ENCODE measurements around the gene PDE6G.

Gene PDE6G

GRCh38 chr17:81648013-81648706 lies 8.2 kb downstream of the PDE6G start:
- ATAC-seq, result no peak
- TF ChIP-seq RARB (CRISPR knock-in tag; IDR thresholded peaks at IDR 0.05), result no peak
- TF ChIP-seq PPARA (CRISPR knock-in tag; IDR thresholded peaks at IDR 0.05; ENCODE audit: borderline replicate concordance), result no peak
- no peak for TF ChIP-seq CSDC2 (CRISPR knock-in tag; IDR thresholded peaks at IDR 0.05)
- no peak for TF ChIP-seq SNAI2 (CRISPR knock-in tag; IDR thresholded peaks at IDR 0.05)
- TF ChIP-seq, protein P1, sequence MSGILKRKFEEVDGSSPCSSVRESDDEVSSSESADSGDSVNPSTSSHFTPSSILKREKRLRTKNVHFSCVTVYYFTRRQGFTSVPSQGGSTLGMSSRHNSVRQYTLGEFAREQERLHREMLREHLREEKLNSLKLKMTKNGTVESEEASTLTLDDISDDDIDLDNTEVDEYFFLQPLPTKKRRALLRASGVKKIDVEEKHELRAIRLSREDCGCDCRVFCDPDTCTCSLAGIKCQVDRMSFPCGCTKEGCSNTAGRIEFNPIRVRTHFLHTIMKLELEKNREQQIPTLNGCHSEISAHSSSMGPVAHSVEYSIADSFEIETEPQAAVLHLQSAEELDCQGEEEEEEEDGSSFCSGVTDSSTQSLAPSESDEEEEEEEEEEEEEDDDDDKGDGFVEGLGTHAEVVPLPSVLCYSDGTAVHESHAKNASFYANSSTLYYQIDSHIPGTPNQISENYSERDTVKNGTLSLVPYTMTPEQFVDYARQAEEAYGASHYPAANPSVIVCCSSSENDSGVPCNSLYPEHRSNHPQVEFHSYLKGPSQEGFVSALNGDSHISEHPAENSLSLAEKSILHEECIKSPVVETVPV (CRISPR knock-in tag; IDR thresholded peaks at IDR 0.05), result no peak
- TF ChIP-seq ZFP3 (CRISPR knock-in tag; IDR thresholded peaks at IDR 0.05), result no peak
- no peak for TF ChIP-seq OSR1 (CRISPR knock-in tag; IDR thresholded peaks at IDR 0.05)
- TF ChIP-seq BACH2 (CRISPR knock-in tag; IDR thresholded peaks at IDR 0.05; ENCODE audit: borderline replicate concordance), result no peak
- no peak for TF ChIP-seq ESRRG (CRISPR knock-in tag; IDR thresholded peaks at IDR 0.05)
- no peak for TF ChIP-seq ISL1 (CRISPR knock-in tag; IDR thresholded peaks at IDR 0.05)
- TF ChIP-seq, protein P2, sequence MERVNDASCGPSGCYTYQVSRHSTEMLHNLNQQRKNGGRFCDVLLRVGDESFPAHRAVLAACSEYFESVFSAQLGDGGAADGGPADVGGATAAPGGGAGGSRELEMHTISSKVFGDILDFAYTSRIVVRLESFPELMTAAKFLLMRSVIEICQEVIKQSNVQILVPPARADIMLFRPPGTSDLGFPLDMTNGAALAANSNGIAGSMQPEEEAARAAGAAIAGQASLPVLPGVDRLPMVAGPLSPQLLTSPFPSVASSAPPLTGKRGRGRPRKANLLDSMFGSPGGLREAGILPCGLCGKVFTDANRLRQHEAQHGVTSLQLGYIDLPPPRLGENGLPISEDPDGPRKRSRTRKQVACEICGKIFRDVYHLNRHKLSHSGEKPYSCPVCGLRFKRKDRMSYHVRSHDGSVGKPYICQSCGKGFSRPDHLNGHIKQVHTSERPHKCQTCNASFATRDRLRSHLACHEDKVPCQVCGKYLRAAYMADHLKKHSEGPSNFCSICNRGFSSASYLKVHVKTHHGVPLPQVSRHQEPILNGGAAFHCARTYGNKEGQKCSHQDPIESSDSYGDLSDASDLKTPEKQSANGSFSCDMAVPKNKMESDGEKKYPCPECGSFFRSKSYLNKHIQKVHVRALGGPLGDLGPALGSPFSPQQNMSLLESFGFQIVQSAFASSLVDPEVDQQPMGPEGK (CRISPR knock-in tag; IDR thresholded peaks at IDR 0.05; ENCODE audit: borderline replicate concordance), result no peak
- no peak for TF ChIP-seq ARNTL (CRISPR knock-in tag; IDR thresholded peaks at IDR 0.05; ENCODE audit: borderline replicate concordance, low read depth)
- no peak for TF ChIP-seq ZNF8 (CRISPR knock-in tag; IDR thresholded peaks at IDR 0.05)
- TF ChIP-seq TCF4 (CRISPR knock-in tag; IDR thresholded peaks at IDR 0.05; ENCODE audit: borderline replicate concordance), result no peak

DNA sequence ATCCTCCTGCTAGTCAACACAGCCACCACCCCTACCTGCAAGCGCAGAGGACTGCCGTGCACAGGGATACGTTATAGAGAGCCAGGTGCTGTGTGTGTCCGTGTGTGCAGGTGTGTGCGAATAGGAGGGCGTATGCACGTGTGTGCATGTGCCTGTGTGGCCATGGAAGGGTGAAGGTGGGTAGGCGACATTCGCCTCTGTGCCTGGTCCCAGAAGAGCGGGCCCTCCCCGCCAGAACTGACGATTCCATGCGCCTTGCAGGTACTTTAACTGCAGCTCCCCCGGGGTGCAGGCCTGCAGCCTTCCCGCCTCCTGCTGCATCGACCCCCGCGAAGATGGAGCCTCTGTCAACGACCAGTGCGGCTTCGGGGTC lies 8.7 kb downstream of the PDE6G start:
- no peak for ATAC-seq
- no peak for TF ChIP-seq GLIS3 (CRISPR knock-in tag; IDR thresholded peaks at IDR 0.05)
- TF ChIP-seq ARNTL (CRISPR knock-in tag; IDR thresholded peaks at IDR 0.05; ENCODE audit: borderline replicate concordance, low read depth), result no peak
- no peak for TF ChIP-seq SNAI2 (CRISPR knock-in tag; IDR thresholded peaks at IDR 0.05)
- no peak for TF ChIP-seq ZC3H10 (CRISPR knock-in tag; IDR thresholded peaks at IDR 0.05)
- no peak for TF ChIP-seq OSR1 (CRISPR knock-in tag; IDR thresholded peaks at IDR 0.05)
- TF ChIP-seq CREB5 (CRISPR knock-in tag; IDR thresholded peaks at IDR 0.05; ENCODE audit: low read depth), result no peak
- TF ChIP-seq RARB (CRISPR knock-in tag; IDR thresholded peaks at IDR 0.05), result no peak
- TF ChIP-seq, protein P2 (CRISPR knock-in tag; IDR thresholded peaks at IDR 0.05; ENCODE audit: borderline replicate concordance), result no peak
- TF ChIP-seq ZFP3 (CRISPR knock-in tag; IDR thresholded peaks at IDR 0.05), result no peak
- TF ChIP-seq ZFP30 (CRISPR knock-in tag; IDR thresholded peaks at IDR 0.05), result no peak
- no peak for TF ChIP-seq TOX (CRISPR knock-in tag; IDR thresholded peaks at IDR 0.05; ENCODE audit: borderline replicate concordance)
- TF ChIP-seq, protein P3, sequence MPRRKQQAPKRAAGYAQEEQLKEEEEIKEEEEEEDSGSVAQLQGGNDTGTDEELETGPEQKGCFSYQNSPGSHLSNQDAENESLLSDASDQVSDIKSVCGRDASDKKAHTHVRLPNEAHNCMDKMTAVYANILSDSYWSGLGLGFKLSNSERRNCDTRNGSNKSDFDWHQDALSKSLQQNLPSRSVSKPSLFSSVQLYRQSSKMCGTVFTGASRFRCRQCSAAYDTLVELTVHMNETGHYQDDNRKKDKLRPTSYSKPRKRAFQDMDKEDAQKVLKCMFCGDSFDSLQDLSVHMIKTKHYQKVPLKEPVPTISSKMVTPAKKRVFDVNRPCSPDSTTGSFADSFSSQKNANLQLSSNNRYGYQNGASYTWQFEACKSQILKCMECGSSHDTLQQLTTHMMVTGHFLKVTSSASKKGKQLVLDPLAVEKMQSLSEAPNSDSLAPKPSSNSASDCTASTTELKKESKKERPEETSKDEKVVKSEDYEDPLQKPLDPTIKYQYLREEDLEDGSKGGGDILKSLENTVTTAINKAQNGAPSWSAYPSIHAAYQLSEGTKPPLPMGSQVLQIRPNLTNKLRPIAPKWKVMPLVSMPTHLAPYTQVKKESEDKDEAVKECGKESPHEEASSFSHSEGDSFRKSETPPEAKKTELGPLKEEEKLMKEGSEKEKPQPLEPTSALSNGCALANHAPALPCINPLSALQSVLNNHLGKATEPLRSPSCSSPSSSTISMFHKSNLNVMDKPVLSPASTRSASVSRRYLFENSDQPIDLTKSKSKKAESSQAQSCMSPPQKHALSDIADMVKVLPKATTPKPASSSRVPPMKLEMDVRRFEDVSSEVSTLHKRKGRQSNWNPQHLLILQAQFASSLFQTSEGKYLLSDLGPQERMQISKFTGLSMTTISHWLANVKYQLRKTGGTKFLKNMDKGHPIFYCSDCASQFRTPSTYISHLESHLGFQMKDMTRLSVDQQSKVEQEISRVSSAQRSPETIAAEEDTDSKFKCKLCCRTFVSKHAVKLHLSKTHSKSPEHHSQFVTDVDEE (CRISPR knock-in tag; IDR thresholded peaks at IDR 0.05), result no peak
- TF ChIP-seq BACH2 (CRISPR knock-in tag; IDR thresholded peaks at IDR 0.05; ENCODE audit: borderline replicate concordance), result no peak
- no peak for TF ChIP-seq PPARA (CRISPR knock-in tag; IDR thresholded peaks at IDR 0.05; ENCODE audit: borderline replicate concordance)
